ENCODE data around the gene NEU3.

DNA sequence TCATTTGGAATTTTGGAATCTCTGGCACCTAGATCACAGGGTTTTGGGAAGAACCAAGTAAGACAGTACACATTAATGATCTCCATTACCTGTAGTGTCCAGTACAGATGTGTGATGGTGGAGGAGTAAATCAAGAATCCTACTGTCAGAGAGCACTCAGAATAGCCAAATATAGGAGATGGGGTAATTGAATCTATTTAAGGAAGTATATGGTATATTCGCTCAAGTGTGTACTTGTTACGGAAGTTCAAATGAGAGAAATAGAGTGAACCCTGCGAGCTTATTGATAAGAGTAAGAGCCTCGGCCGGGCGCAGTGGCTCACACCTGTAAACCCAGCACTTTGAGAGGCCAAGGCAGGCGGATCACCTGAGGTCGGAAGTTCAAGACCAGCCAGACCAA is 37.5 kb upstream of the NEU3 start:
- TF ChIP-seq, protein P1, sequence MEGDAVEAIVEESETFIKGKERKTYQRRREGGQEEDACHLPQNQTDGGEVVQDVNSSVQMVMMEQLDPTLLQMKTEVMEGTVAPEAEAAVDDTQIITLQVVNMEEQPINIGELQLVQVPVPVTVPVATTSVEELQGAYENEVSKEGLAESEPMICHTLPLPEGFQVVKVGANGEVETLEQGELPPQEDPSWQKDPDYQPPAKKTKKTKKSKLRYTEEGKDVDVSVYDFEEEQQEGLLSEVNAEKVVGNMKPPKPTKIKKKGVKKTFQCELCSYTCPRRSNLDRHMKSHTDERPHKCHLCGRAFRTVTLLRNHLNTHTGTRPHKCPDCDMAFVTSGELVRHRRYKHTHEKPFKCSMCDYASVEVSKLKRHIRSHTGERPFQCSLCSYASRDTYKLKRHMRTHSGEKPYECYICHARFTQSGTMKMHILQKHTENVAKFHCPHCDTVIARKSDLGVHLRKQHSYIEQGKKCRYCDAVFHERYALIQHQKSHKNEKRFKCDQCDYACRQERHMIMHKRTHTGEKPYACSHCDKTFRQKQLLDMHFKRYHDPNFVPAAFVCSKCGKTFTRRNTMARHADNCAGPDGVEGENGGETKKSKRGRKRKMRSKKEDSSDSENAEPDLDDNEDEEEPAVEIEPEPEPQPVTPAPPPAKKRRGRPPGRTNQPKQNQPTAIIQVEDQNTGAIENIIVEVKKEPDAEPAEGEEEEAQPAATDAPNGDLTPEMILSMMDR (IDR thresholded peaks at IDR 0.05) = no peak
- TF ChIP-seq POLR2A (IDR thresholded peaks at IDR 0.05) (no peak), EP300 (IDR thresholded peaks at IDR 0.05) (no peak), POLR2AphosphoS5 (IDR thresholded peaks at IDR 0.05) (no peak)

Measured in upper lobe of left lung (tissue), 4 donors.